HL-60 (cell line): ENCODE results near the gene KANSL1.

ENCODE experiments used
- POLR2AphosphoS5 ChIP-seq: IDR thresholded peaks from 2 replicates; pipeline ENCODE4 v1.6.1; 2012; ENCODE audit warnings: low read depth
- TF ChIP-seq, protein P1 (sequence below): IDR thresholded peaks from one replicate; pipeline ENCODE4 v1.5.1; 2011; ENCODE audit warnings: low read length, control low read depth, inconsistent platforms; ENCODE audit not compliant: insufficient read depth
- TF ChIP-seq, protein P2 (sequence below): IDR thresholded peaks from 2 replicates; pipeline ENCODE4 v1.6.1; 2012; ENCODE audit warnings: low read depth; ENCODE audit not compliant: insufficient replicate concordance

DNA sequence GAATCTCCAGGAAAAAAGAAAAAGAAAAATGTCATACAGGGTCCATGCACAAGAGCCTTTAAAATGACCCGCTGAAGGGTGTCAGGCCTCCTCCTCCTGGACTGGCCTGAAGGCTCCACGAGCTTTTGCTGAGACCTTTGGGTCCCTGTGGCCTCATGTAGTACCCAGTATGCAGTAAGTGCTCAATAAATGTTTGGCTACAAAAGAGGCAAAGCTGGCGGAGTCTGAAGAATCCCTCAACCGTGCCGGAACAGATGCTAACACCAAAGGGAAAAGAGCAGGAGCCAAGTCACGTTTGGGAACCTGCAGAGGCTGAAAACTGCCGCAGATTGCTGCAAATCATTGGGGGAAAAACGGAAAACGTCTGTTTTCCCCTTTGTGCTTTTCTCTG lies 193.3 kb downstream of the KANSL1 start:
- TF ChIP-seq, protein P1, sequence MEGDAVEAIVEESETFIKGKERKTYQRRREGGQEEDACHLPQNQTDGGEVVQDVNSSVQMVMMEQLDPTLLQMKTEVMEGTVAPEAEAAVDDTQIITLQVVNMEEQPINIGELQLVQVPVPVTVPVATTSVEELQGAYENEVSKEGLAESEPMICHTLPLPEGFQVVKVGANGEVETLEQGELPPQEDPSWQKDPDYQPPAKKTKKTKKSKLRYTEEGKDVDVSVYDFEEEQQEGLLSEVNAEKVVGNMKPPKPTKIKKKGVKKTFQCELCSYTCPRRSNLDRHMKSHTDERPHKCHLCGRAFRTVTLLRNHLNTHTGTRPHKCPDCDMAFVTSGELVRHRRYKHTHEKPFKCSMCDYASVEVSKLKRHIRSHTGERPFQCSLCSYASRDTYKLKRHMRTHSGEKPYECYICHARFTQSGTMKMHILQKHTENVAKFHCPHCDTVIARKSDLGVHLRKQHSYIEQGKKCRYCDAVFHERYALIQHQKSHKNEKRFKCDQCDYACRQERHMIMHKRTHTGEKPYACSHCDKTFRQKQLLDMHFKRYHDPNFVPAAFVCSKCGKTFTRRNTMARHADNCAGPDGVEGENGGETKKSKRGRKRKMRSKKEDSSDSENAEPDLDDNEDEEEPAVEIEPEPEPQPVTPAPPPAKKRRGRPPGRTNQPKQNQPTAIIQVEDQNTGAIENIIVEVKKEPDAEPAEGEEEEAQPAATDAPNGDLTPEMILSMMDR, result no peak
- TF ChIP-seq POLR2AphosphoS5, result no peak
- TF ChIP-seq, protein P2, sequence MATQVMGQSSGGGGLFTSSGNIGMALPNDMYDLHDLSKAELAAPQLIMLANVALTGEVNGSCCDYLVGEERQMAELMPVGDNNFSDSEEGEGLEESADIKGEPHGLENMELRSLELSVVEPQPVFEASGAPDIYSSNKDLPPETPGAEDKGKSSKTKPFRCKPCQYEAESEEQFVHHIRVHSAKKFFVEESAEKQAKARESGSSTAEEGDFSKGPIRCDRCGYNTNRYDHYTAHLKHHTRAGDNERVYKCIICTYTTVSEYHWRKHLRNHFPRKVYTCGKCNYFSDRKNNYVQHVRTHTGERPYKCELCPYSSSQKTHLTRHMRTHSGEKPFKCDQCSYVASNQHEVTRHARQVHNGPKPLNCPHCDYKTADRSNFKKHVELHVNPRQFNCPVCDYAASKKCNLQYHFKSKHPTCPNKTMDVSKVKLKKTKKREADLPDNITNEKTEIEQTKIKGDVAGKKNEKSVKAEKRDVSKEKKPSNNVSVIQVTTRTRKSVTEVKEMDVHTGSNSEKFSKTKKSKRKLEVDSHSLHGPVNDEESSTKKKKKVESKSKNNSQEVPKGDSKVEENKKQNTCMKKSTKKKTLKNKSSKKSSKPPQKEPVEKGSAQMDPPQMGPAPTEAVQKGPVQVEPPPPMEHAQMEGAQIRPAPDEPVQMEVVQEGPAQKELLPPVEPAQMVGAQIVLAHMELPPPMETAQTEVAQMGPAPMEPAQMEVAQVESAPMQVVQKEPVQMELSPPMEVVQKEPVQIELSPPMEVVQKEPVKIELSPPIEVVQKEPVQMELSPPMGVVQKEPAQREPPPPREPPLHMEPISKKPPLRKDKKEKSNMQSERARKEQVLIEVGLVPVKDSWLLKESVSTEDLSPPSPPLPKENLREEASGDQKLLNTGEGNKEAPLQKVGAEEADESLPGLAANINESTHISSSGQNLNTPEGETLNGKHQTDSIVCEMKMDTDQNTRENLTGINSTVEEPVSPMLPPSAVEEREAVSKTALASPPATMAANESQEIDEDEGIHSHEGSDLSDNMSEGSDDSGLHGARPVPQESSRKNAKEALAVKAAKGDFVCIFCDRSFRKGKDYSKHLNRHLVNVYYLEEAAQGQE, result no peak
